Keratinocyte (primary cell): ENCODE data around the gene PTPN13. TPM values are rescaled to one million over a fixed set of nuclear protein-coding genes. Genes with fewer than 3 reads are reported as not detected.

Experiments
- DNase-seq: peaks from one replicate; pipeline ENCODE4 v3.0.0-alpha.2; 2011; ENCODE audit warnings: low read depth, missing footprints, low spot score
- FAIRE-seq: peaks from 2 replicates; lab custom pipeline; 2011; peaks lifted over from hg19 to GRCh38; lab: Jason Lieb, UNC
- H2AFZ ChIP-seq: 2 replicates; pipeline ENCODE4 v1.6.0; 2012; ENCODE audit warnings: low read length, control low read depth, inconsistent platforms; ENCODE audit not compliant: control insufficient read depth
- H3K27ac ChIP-seq: 2 replicates; pipeline ENCODE4 v1.5.1; 2011; ENCODE audit warnings: low read length; ENCODE audit not compliant: control insufficient read depth, insufficient read depth
- H3K27me3 ChIP-seq: 3 replicates; pipeline ENCODE4 v1.6.0; 2011; ENCODE audit warnings: low read length; ENCODE audit not compliant: control insufficient read depth, insufficient read depth; ENCODE audit errors: extremely low read depth
- H3K36me3 ChIP-seq, 2 experiments: 2 replicates in 1 of 2; 3 replicates in 1 of 2; pipeline ENCODE4 v1.5.1; 2011; ENCODE audit warnings: low read length in 2 of 2, mild to moderate bottlenecking in 1 of 2; ENCODE audit not compliant: control insufficient read depth in 2 of 2, insufficient read depth in 2 of 2; ENCODE audit errors: extremely low read depth in 1 of 2
- H3K4me1 ChIP-seq: 3 replicates; pipeline ENCODE4 v1.5.1; 2011; ENCODE audit warnings: low read length; ENCODE audit not compliant: control insufficient read depth, insufficient read depth; ENCODE audit errors: extremely low read depth
- H3K4me2 ChIP-seq: 3 replicates; pipeline ENCODE4 v1.6.0; 2011; ENCODE audit warnings: low read depth, low read length; ENCODE audit not compliant: control insufficient read depth, insufficient read depth; ENCODE audit errors: extremely low read depth
- H3K4me3 ChIP-seq, 3 experiments: fragments of 200-600 bp in 1 of 3; sonication (generic) in 1 of 3; 2 replicates in 2 of 3; 3 replicates in 1 of 3; pipeline ENCODE4 v1.5.1; 2011 to 2016; ENCODE audit warnings: low read length in 3 of 3, mild to moderate bottlenecking in 3 of 3, control low read depth in 2 of 3, inconsistent platforms in 1 of 3, low read depth in 1 of 3, mixed read lengths in 1 of 3, mixed run types in 1 of 3, moderate library complexity in 1 of 3; ENCODE audit not compliant: control insufficient read depth in 2 of 3, insufficient read depth in 2 of 3; ENCODE audit errors: extremely low read depth in 1 of 3
- H3K79me2 ChIP-seq: 2 replicates; pipeline ENCODE4 v1.6.0; 2012; ENCODE audit warnings: low read length; ENCODE audit not compliant: control insufficient read depth, insufficient read depth
- H3K9ac ChIP-seq: 3 replicates; pipeline ENCODE4 v1.6.0; 2011; ENCODE audit warnings: low read length; ENCODE audit not compliant: control insufficient read depth, insufficient read depth; ENCODE audit errors: extremely low read depth
- H3K9me1 ChIP-seq: 3 replicates; pipeline ENCODE4 v1.6.0; 2011; ENCODE audit warnings: low read length; ENCODE audit not compliant: control insufficient read depth, insufficient read depth; ENCODE audit errors: extremely low read depth
- H3K9me3 ChIP-seq: 2 replicates; pipeline ENCODE4 v1.5.1; 2012; ENCODE audit warnings: low read depth, low read length; ENCODE audit not compliant: control insufficient read depth
- H4K20me1 ChIP-seq: 3 replicates; pipeline ENCODE4 v1.6.0; 2011; ENCODE audit warnings: low read length; ENCODE audit not compliant: control insufficient read depth, insufficient read depth; ENCODE audit errors: extremely low read depth
- CTCF ChIP-seq, 3 experiments: IDR thresholded peaks in 1 of 3; conservative IDR thresholded peaks in 1 of 3; optimal IDR thresholded peaks in 1 of 3; 2 replicates in 2 of 3; 3 replicates in 1 of 3; pipeline versions ENCODE3 to v1.5.1; 2011; ENCODE audit warnings: low read length in 3 of 3, mild to moderate bottlenecking in 3 of 3, moderate library complexity in 2 of 3, control low read depth in 1 of 3, inconsistent platforms in 1 of 3; ENCODE audit not compliant: insufficient read depth in 2 of 3; ENCODE audit errors: extremely low read depth in 1 of 3
- EZH2 ChIP-seq: IDR thresholded peaks from one replicate; pipeline ENCODE4 v1.6.1; 2012; ENCODE audit warnings: inconsistent platforms, mild to moderate bottlenecking, low read length, moderate library complexity
- dilution Hi-C: fragments of 300-500 bp; cut with MboI; formaldehyde crosslinking; loops from one replicate; pipeline ENCODE4 v1.7.0; 2020; ENCODE audit warnings: low sequenced_read_pairs; ENCODE audit not compliant: extremely low pct_ligation_motif_present
- polyA plus RNA-seq, 5 experiments: library from polyadenylated mRNA; depleted of rRNA in 3 of 5; stranded (reverse) in 3 of 5; stranded (forward) in 1 of 5; unstranded in 1 of 5; fragments of >200 nt; gene quantifications; 1 replicate in 1 of 5; 2 replicates in 3 of 5; 3 replicates in 1 of 5; pipeline versions ENCODE4 v1.2.1 to v1.2.3, GENCODE V29; 2011 to 2012; ENCODE audit warnings: missing spikeins in 2 of 5, low read depth in 1 of 5, low replicate concordance in 1 of 5

Gene PTPN13
- polyA plus RNA-seq, 1 donor (not counting 4 experiments of a cell fraction or from before 2014, with no cell fraction given) = 37.6 TPM

- H3K9me1 ChIP-seq = no peaks in the 10 kb centered on the region
- H3K79me2 ChIP-seq = no peaks in the 10 kb centered on the region
- DNase-seq = no peak
- no peak overlapping the region for H3K4me3 ChIP-seq
- H4K20me1 ChIP-seq = no peaks in the 10 kb centered on the region
- dilution Hi-C loops = no loop called here
- H3K9me3 ChIP-seq = no peaks in the 10 kb centered on the region
- H2AFZ ChIP-seq = no peak overlapping the region
- peak; percentile 65 for FAIRE-seq
- H3K27ac ChIP-seq = no peak overlapping the region
- TF ChIP-seq EZH2 = no peak
- TF ChIP-seq CTCF (optimal IDR thresholded peaks at IDR 0.05 in 1 of 3, IDR thresholded peaks at IDR 0.05 in 1 of 3, conservative IDR thresholded peaks at IDR 0.05 in 1 of 3; ENCODE audit: extremely low read depth in 1 of 3, insufficient read depth in 2 of 3, low read length in 3 of 3) = no peak
- no peaks in the 10 kb centered on the region for H3K4me1 ChIP-seq
- H3K27me3 ChIP-seq = no peaks in the 10 kb centered on the region
- no peak overlapping the region for H3K4me2 ChIP-seq
- H3K36me3 ChIP-seq = peaks cover 22 to 38% of the 10 kb centered on the region in 2 experiments
- H3K9ac ChIP-seq = no peak overlapping the region
Observed at GRCh38 chr4:86771141-86771540, 177.0 kb downstream of the PTPN13 start.

DNA sequence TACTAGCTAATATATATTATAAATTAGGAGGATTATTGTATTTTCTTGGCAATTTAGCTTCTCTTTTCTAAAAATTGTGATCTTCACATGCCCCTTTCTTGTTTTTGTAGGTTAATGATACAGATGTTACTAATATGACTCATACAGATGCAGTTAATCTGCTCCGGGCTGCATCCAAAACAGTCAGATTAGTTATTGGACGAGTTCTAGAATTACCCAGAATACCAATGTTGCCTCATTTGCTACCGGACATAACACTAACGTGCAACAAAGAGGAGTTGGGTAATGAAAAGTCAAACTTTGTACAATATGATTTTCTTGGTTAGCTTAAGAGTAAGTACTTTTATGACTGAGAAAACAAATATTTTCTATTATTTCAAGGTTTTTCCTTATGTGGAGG is 180.9 kb downstream of the PTPN13 start:
- FAIRE-seq = no peak
- peaks cover 9 to 24% of the 10 kb centered on the region in 2 experiments for H3K36me3 ChIP-seq
- H3K79me2 ChIP-seq = no peaks in the 10 kb centered on the region
- H4K20me1 ChIP-seq = no peaks in the 10 kb centered on the region
- H3K4me1 ChIP-seq = no peaks in the 10 kb centered on the region
- dilution Hi-C loops = no loop called here
- no peak overlapping the region for H3K9ac ChIP-seq
- TF ChIP-seq EZH2 (no peak), CTCF (optimal IDR thresholded peaks at IDR 0.05 in 1 of 3, IDR thresholded peaks at IDR 0.05 in 1 of 3, conservative IDR thresholded peaks at IDR 0.05 in 1 of 3; ENCODE audit: extremely low read depth in 1 of 3, insufficient read depth in 2 of 3, low read length in 3 of 3) (no peak)
- H3K9me1 ChIP-seq = no peaks in the 10 kb centered on the region
- H3K27me3 ChIP-seq = no peaks in the 10 kb centered on the region
- no peak for DNase-seq
- no peak overlapping the region for H3K27ac ChIP-seq
- H2AFZ ChIP-seq = no peak overlapping the region
- no peaks in the 10 kb centered on the region for H3K9me3 ChIP-seq
- no peak overlapping the region for H3K4me3 ChIP-seq
- H3K4me2 ChIP-seq = no peak overlapping the region
